DND-41 (cell line): ENCODE measurements around the gene PIGZ.

Experiments
- ATAC-seq: fragments of 200-7000 bp; cut with Tn5 transposase; 3 replicates; pipeline ENCODE4 v1.9.1; 2021; ENCODE audit warnings: low read depth; ENCODE audit not compliant: insufficient read depth
- DNase-seq: peaks from one replicate; pipeline ENCODE4 v3.0.0-alpha.2; 2020
- H2AFZ ChIP-seq: 2 replicates; pipeline ENCODE4 v1.6.0; 2012; ENCODE audit warnings: low read depth, low read length
- H3K27ac ChIP-seq: 2 replicates; pipeline ENCODE4 v1.5.1; 2012; ENCODE audit warnings: low read length, inconsistent platforms
- H3K27me3 ChIP-seq: fragments of 200-600 bp; sonication (generic); 2 replicates; pipeline ENCODE4 v1.6.0; 2012; ENCODE audit warnings: low read length, mild to moderate bottlenecking, inconsistent platforms; ENCODE audit not compliant: insufficient read depth, poor library complexity
- H3K36me3 ChIP-seq: 2 replicates; pipeline ENCODE4 v1.5.1; 2012; ENCODE audit warnings: low read length, inconsistent platforms; ENCODE audit not compliant: insufficient read depth
- H3K4me1 ChIP-seq: 2 replicates; pipeline ENCODE4 v1.5.1; 2012; ENCODE audit warnings: mild to moderate bottlenecking, low read length; ENCODE audit not compliant: insufficient read depth
- H3K4me2 ChIP-seq: 2 replicates; pipeline ENCODE4 v1.6.0; 2012; ENCODE audit warnings: mild to moderate bottlenecking, moderate library complexity, low read length, inconsistent platforms; ENCODE audit not compliant: insufficient read depth
- H3K4me3 ChIP-seq, 2 experiments: fragments of 200-600 bp in 1 of 2; shearing (Covaris generic) in 1 of 2; 2 replicates each; pipeline ENCODE4 v1.5.1; 2012 to 2016; ENCODE audit warnings: inconsistent platforms in 2 of 2, low read length in 2 of 2, mild to moderate bottlenecking in 2 of 2, low read depth in 1 of 2, moderate library complexity in 1 of 2
- H3K79me2 ChIP-seq: 2 replicates; pipeline ENCODE4 v1.6.0; 2012; ENCODE audit warnings: low read length, inconsistent platforms; ENCODE audit not compliant: insufficient read depth
- H3K9ac ChIP-seq: 2 replicates; pipeline ENCODE4 v1.6.0; 2012; ENCODE audit warnings: low read depth, mild to moderate bottlenecking, inconsistent platforms, low read length, moderate library complexity
- H3K9me3 ChIP-seq: 2 replicates; pipeline ENCODE4 v1.5.1; 2012; ENCODE audit warnings: low read length, moderate library complexity, mild to moderate bottlenecking, inconsistent platforms; ENCODE audit not compliant: insufficient read depth, severe bottlenecking
- H4K20me1 ChIP-seq: 2 replicates; pipeline ENCODE4 v1.6.0; 2012; ENCODE audit warnings: low read length; ENCODE audit not compliant: insufficient read depth
- CTCF ChIP-seq: IDR thresholded peaks from 2 replicates; pipeline ENCODE4 v1.5.1; 2012; ENCODE audit warnings: borderline replicate concordance, low read length, moderate library complexity, mild to moderate bottlenecking; ENCODE audit not compliant: poor library complexity, severe bottlenecking; ENCODE audit errors: extremely low read depth
- EZH2 ChIP-seq: IDR thresholded peaks from 3 replicates; pipeline ENCODE4 v1.6.1; 2012; ENCODE audit warnings: borderline replicate concordance, low read depth, mild to moderate bottlenecking, moderate library complexity, low read length, inconsistent platforms; ENCODE audit not compliant: severe bottlenecking

Gene PIGZ

DNA sequence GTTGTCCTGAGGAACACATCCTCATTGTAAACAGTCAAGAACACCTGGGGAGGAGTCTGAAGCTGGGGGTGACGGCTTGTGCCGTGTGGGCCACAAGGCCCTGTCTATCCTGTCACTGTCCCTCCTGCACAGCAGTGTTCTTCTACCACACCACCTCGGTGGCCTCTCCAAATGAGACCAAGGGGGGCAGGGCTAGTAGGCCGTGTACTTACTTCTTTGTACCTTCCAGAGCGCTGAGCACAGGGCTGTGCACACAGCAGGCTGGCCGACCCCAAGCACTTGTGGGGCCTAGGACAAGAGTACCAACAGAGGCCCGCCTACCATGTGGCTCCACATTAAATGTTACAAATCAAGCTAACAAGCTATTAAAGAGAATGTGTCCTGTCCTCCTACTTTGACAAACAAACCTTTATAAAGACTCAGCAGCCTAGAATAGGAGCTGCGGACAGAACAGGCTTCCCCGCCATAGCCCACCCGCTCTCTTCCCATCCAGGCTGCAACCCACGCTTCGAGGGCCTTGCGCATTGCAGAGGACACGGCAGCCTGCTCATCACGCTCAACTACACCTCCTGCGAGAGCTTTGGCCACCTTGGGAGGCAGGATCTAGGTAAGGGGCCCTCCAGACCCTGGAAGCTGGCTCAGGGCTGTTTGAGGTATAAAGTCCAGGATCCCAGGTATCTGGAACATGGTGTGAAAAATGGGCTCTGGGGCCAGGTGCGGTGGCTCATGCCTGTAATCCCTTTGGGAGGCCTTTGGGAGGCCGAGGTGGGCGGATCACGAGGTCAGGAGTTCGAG, 30.5 kb upstream of the PIGZ start:
- no peak for TF ChIP-seq CTCF
- no peak for TF ChIP-seq EZH2
- ATAC-seq (no peak), DNase-seq (no peak)
- H3K9ac ChIP-seq = no peak overlapping the region
- H3K36me3 ChIP-seq = no peaks in the 10 kb centered on the region
- H3K9me3 ChIP-seq = no peaks in the 10 kb centered on the region
- peaks cover 8% of the 10 kb centered on the region for H3K4me1 ChIP-seq
- H3K27me3 ChIP-seq = no peaks in the 10 kb centered on the region
- H2AFZ ChIP-seq = no peak overlapping the region
- H4K20me1 ChIP-seq = no peaks in the 10 kb centered on the region
- H3K4me3 ChIP-seq = no peak overlapping the region
- no peaks in the 10 kb centered on the region for H3K79me2 ChIP-seq
- no peak overlapping the region for H3K4me2 ChIP-seq
- H3K27ac ChIP-seq = no peak overlapping the region

DNA sequence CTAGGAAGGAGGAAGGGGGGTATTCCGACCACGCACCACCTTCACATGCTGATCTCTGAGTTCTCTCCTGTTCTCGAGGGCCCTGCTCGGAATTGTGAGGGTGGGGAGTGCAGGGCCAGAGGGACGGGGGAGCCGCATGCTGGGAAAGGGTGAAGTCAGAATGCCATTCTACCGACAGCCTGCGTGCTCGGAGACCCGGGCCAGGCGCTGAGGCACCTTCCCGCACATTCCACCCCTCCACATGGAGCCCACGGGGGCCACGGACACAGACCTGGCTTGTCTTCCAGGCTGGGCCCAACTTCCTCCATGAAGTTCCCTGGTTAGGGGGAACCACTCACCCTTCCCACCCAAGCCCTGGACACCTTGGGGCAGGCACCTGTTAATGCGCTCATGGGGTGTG, 28.7 kb upstream of the PIGZ start:
- Histone ChIP-seq H3K9ac (no peak overlapping the region), H2AFZ (no peak overlapping the region), H3K4me1 (no peaks in the 10 kb centered on the region), H3K36me3 (no peaks in the 10 kb centered on the region), H3K27me3 (no peaks in the 10 kb centered on the region), H3K27ac (no peak overlapping the region), H3K4me3 (no peak overlapping the region), H4K20me1 (no peaks in the 10 kb centered on the region), H3K9me3 (no peaks in the 10 kb centered on the region), H3K4me2 (no peak overlapping the region), H3K79me2 (no peaks in the 10 kb centered on the region)
- TF ChIP-seq EZH2 (no peak), CTCF (no peak)
- no peak for DNase-seq
- ATAC-seq = no peak

DNA sequence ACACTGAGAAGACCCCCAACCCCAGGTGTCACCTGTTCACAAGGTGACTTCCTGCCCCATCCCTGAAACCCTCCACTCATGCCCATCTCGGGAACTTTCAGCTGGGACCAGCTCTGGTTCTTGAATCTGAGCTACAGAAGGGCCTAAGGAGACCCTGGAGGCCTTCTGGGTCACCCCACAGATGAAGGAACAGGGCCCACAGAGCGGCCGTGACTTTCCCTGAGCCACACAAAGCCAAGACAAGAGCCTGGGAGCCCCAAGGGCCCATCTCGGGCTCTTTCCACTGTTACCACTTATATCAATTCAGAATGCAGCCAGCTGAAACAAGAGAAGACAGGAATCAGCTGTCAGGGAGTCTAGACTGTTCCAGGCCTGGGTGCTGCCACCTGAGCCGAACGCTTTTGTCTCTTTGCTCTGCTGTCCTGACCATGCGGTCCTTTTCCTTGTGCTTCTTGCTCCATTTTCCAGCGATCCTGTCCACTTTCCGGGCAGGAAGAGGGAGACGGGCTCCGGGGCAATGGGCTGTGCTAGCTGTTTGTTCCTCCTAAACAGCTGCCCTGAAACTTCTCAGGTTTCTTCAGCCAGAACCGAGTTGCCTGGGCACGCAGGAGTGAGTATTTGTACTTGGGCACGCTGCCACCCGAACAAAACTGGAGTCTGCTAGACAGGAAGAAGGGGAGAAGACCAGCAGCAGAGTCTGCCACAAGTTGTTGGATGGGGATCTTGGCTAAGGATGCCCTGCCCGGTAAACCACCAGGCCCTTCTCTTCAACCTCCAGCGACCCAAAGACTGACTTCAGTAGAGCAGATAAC, 28.0 kb upstream of the PIGZ start:
- H3K27ac ChIP-seq = no peak overlapping the region
- no peak overlapping the region for H3K4me3 ChIP-seq
- no peaks in the 10 kb centered on the region for H3K79me2 ChIP-seq
- no peaks in the 10 kb centered on the region for H3K9me3 ChIP-seq
- H3K9ac ChIP-seq = no peak overlapping the region
- no peaks in the 10 kb centered on the region for H3K36me3 ChIP-seq
- no peak overlapping the region for H3K4me2 ChIP-seq
- H4K20me1 ChIP-seq = no peaks in the 10 kb centered on the region
- H2AFZ ChIP-seq = no peak overlapping the region
- DNase-seq = no peak
- no peaks in the 10 kb centered on the region for H3K27me3 ChIP-seq
- no peak for TF ChIP-seq EZH2
- no peak for TF ChIP-seq CTCF
- no peaks in the 10 kb centered on the region for H3K4me1 ChIP-seq
- no peak for ATAC-seq
